GM19438 (cell line): ENCODE measurements around the gene RNF151.
"Not testable (repeated sequence)": the region's sequence is repeated elsewhere in the genome, so short reads cannot be mapped to it uniquely, and the experiment has no call there.

ENCODE experiments used
- ATAC-seq: cut with Tn5 transposase; IDR thresholded peaks from one replicate; pipeline ENCODE4 v1.9.1; 2021; ENCODE audit warnings: low read depth; ENCODE audit not compliant: unreplicated experiment

Gene RNF151

DNA sequence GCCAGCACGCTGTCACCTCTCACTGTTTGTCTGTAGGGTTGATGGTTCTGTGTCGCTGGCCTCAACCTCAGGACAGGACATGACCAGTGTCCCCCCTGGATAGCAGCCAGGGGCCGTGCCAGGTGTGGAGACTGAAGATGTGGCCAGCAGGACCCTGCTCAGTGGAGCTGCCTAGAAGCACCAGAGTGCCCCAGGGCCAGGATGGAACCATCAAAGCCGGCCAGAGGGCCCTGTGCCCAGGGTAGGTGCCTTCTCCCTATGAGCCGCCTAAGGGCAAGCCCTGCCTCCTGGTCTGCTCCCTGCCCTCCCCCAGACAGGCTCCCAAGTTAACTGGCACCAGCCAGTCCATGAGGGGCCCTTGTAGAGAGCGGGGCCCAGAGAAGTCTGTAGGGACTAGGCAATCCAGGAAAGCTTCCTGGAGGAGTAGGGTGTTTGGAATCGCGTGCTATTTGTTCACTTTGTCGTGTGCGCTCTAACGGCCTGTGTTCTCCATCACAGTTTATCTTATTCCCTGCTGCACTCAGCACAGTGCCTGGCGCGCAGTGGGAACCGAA lies 7.9 kb upstream of the RNF151 start:
- no peak for ATAC-seq

DNA sequence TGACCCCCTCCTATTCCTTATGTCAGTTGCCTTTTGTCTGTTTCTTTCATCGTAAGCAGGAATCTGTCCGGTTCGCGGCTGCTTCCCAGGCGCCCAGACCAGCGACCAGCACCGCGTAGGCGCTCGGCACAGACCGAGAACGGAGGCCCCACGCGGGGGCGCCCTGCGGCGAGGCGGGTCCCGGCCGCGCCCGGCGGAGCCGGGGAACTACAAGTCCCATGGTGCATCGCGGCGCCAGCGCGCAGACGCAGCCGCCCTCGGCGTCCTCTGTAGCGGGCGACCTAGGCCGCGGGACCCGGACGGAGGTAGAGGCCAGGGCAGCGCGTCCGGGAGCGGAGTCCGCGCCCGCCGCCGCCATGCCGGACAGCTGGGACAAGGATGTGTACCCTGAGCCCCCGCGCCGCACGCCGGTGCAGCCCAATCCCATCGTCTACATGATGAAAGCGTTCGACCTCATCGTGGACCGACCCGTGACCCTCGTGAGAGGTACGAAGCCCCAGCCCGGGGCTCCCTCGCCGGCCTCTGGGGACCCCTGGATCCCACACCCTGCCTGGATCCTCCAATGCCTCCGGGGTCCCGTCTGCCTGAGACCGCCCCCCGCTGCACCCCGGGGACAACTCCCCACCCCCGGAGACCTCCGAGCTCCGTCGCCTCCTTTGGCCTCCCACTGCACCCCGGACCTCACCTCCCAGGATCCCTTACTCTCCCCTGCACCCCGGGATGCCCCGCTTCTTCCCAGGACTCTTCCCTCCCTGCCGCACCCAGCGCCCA lies 7.2 kb upstream of the RNF151 start, which contains the start of gene NDUFB10:
Gene NDUFB10, plus strand, starts transcription at position 270 of the 771 bp plus-strand sequence. Its CDS starts 87 bp downstream, at position 357.
- ATAC-seq = peak; percentile 66

DNA sequence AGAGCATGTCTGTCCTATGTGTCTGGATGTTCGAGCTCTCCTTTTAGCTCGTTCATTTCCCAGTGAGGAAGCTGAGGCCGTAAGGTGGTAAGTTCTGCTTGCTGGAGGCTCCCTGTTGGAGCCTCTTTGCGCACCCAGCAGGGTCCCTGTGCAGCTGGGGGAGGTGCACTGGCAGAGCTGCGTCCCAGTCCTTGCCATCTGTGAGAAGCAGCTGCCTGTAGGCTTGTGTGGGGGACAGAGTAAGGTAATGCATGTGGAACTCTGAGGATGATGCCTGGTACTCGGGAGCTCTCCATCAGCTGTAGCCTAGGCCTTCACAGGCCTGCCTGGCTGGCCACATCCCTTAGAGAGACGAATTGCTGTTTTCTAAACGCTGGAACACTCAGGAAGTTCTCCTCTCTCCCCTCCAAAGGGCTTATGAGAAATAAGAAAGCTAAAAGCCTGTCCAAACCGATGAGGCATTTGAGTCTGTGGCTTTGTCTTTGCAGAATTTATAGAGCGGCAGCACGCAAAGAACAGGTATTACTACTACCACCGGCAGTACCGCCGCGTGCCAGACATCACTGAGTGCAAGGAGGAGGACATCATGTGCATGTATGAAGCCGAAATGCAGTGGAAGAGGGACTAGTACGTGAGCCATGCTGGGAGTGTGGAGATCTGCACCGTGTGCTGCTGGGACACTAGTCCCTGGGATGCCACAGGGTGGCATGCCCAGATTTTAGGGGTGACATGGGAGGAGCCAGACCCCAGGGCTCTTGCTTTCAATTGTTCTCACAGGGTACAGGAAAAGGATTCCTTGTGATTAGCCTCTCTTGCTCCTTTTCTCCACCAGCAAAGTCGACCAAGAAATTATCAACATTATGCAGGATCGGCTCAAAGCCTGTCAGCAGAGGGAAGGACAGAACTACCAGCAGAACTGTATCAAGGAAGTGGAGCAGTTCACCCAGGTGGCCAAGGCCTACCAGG lies 5.7 kb upstream of the RNF151 start:
- ATAC-seq = no peak

DNA sequence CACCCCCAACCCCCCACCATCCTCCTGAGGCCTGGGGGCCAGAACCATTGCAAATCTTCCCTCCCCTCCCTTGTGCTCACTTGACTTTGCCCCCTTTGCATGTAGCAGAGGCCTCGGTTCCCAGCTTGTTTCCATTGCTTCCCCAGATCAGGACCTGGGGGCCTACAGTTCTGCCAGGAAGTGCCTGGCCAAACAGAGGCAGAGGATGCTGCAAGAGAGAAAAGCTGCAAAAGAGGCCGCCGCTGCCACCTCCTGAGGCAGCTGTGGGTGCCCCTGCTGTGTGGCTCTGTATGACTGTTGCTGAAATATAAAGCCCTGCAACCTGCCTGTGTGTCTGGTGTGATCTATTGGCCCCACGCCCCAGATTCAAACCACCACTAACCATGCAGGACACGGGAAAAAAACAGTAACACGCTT lies 5.0 kb upstream of the RNF151 start:
- ATAC-seq = no peak

DNA sequence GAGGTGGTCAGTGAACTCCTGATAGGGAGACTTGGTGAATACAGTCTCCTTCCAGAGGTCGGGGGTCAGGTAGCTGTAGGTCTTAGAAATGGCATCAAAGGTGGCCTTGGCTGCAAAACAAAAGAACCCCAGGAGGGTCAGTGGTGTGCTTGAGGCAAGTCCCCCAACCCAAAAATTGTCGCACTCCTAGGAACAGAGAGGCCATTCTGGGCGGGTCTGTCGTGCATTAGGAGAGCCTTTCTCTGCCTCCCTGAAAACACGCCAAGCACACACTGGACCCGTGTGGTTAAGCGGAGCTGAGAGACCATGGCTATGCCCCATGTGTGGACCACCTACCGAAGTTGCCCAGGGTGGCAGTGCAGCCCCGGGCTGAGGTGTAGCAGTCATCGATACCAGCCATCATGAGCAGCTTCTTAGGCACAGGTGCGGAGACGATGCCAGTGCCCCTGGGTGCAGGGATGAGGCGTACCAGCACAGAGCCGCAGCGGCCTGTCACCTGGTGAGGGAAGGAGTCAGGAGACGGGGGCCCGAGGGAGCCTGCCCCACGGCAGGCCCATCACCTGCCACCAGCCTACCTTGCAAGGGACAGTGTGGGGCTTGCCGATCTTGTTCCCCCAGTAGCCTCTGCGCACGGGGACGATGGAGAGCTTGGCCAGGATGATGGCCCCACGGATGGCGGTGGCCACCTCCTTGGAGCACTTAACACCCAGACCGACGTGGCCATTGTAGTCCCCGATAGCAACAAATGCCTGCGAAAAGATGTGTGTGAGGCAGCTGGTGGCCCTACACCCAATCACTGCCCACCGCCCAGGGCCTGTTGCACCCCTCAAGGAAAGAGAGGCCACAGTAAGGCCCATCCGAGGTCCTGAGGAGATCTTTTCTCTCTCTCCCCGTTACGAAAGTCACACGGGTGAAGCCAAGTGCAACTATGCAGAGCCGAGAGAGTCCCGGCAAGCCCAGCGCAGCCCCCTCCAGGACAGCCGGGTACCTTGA lies 4.2 kb upstream of the RNF151 start:
- not testable (repeated sequence) for ATAC-seq

DNA sequence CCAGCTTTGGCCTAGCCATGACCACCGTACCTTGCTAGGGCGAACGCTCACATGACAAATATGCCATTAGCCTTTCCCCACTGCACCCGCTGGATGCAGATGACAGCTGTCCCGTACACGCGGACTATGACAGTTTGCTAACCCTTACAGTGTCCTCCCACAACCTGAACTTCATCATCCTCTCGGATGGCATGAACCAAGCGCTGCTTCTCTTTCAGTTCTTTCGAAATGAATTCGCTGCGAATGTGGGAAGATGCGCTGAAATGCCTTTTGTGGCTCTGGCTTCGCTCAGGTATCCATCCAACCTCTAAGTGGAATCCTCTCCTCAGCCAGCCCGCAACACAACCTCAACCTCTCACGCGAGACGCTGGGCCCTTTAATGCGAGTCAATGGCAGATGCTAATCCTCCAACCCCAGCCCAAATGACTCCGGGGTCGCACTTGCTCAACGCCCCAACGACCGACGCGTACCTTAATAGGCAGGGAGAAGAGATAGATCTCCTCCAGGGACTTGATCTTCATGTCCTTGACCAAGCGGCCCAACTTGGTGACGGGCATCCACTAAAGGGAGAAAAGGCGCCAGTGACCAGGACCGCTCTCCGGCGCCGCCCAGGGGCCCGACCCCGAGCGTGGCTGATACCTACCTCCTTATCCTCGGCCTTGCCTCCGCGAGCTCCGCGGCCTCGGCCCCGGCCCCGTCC lies 2.7 kb upstream of the RNF151 start:
- no peak for ATAC-seq

DNA sequence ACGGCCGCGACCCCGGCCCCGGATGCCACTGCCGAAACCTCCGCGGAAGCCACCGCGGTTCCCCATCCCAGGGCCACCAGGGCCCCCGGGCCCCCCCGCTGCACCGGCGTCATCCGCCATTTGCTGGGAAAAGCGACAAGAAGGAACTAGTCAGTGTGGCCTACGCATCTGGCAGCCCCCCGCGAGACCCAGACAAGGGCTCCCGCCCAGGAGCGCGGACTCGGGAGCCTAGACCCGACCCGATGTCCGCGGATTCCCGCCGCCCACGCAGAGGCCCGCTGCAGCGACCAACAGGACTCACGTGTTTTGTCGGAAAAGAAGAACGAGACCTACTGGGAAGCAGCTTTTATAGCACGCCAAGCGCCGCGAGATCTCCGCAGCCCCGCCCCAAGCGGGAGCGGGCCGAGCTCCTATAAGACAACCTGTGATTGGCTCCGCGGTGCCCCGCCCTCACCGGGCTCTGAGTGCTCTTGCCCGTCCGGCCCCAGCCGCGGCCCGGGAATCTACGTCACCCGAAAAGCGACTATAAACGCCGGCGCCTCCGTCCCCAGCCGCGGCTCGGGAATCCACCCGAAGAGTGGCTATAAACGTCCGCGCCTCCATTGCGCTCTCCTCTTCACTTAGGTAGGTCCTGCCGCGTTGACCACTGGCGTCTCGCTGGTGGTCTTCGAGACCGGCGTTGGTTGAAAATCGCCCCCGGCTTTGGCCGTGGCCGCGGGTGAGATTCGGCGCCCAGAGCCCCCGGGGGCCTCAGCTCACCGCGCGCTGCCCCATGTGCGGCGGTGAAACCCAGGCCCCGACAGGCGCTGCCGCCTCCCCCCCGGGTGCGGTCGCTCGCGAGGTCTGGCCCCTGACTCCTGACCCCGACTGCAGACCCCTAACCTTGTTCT lies 1.9 kb upstream of the RNF151 start, which contains the start of gene RPS2:
Gene RPS2, minus strand, starts transcription at position 321 of the 890 bp plus-strand sequence. Its CDS starts 201 bp downstream, at position 120.
- ATAC-seq = peak; percentile 66

DNA sequence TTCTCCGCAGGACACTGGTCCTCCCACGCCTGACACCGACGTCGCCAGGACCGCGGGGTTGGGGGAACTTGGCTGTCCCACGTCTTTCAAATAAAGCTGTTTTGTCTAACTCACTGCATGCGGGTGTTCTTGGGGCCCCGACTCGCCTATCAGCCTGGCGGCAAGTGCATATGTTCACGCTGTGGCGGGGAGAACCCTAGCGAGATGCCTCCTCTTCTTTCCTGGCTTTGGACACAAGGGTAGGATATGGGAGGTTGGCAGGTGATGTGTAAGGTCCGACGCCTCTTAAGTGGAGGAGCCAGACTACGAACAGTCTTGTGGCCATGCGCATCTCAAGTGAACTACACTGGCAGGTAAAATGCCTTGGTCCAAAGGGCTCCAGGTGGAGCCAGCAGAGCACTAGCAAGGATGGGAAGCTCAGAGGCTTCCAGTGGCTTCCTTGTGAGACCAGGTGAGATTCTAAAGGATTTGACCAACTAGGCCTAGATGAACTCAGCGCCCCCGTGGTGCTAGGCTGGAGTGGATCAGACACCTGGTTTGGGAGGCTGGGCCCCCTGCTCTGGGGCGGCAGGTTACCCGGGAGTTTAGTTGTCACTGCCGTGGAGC lies 1.2 kb upstream of the RNF151 start:
- no peak for ATAC-seq

DNA sequence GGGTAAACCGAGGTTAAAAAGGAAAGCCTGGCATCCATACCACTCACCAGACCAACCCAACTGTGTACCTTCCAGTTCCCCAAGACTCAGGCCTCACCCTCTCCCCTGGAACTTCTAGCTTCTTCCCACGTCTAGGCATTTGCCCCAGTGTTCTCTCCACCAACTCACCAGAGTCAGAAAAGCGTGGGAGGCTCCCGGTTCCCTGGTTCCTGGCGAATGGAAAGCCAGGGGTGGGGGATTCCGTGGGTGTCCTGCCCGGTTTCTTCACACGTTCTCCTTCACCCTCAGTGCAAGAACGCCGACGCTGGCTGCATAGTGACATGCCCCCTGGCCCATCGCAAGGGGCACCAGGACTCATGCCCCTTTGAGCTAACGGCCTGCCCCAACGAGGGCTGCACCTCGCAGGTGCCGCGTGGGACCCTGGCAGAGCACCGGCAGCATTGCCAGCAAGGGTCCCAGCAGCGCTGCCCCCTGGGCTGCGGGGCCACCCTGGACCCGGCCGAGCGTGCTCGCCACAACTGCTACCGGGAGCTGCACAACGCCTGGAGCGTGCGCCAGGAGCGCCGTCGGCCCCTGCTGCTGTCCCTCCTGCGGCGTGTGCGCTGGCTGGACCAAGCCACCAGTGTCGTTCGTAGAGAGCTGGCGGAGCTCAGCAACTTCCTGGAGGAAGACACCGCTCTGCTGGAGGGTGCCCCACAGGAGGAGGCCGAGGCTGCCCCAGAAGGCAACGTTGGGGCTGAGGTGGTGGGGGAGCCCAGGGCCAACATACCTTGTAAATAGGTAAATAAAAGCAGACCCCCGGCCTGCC lies 1.7 kb downstream of the RNF151 start:
- ATAC-seq = no peak

DNA sequence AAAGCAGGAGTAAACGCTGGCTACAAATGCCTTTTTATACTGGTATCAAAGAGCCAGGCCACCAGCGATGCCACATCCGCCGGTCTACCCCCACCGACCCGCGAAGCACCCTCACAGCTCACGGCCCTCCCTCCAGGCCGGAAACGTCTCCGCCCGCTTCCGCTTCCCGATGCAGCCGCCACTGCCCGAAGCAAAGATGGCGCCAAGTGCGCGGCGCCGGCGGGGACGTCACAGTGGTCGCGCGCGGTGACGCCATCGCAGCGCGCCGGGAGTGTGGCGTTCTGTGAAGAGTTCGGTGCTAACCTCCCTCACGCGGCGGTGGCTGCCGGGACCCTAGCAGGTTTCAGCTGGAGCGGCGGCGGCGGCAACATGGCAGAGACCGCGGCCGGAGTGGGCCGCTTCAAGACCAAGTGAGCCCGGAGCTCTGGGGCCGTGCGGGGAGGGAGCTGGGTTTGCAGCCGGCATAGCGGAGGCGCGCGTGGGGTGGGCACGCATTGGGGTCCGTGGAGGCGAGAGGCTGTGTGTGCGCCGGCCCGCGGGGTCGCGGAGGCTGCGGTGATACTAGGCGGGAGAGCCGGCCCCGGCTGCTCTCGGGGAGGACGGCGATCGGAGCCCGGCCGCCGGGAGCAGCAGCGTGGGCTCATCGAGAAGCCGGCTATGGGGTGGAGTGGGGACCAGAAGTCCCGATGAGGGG lies 5.3 kb downstream of the RNF151 start, which contains the start of gene TBL3:
Gene TBL3, plus strand, starts transcription at position 258 of the 694 bp plus-strand sequence. Its CDS starts 112 bp downstream, at position 370.
- ATAC-seq = peak; percentile 61

DNA sequence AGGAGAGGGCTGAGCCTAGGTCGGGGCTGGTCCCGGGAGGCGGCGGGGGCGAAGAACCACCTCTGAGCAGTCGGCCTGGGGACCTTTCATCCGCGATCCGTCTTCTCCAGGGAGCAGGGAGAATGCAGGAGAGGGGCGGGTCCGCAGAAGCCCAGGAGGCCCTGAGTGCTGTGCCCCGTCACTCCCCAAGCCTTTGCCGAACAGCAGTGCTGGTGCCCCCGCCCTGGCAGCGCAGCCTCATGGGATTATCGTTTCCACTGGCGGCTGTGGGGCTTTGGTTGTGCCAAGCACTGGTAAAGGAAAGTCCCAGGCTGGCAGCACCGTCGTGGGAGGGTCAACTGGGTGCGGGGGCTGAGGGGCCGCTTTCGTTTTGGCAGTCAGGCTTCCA lies 5.8 kb downstream of the RNF151 start:
- ATAC-seq = no peak

DNA sequence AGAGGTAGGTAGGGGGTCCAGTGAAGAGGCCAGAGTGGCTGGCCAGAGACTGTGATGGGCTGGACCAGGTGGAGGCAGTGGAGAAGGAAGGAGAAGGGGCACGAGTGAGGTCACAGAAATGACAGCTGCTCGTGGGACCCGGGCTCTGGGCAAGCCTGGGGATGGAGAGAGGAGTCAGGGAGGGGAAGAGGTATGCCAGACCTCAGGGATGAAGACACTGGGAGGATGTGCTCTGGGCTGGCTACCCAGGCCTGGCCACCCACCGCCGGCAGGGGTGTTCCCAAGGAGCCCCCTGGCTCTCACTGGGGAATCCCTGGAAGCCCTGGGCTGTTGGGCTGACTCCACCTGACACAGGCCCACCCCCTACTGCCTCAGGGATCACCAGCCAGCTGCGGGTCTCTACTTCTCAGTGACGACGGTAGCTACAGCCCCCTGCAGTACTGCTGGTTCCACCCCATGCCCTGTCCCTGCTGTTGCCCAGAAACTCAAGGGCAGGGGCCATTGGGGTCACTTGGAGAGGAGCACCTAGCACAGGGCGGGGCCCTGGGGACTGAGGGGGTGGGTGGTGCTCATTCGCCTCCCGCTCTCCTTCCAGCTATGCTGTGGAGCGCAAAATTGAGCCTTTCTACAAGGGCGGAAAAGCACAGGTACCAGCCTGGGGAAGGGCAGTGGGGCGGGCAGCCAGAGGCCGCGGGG lies 7.0 kb downstream of the RNF151 start:
- ATAC-seq = no peak

DNA sequence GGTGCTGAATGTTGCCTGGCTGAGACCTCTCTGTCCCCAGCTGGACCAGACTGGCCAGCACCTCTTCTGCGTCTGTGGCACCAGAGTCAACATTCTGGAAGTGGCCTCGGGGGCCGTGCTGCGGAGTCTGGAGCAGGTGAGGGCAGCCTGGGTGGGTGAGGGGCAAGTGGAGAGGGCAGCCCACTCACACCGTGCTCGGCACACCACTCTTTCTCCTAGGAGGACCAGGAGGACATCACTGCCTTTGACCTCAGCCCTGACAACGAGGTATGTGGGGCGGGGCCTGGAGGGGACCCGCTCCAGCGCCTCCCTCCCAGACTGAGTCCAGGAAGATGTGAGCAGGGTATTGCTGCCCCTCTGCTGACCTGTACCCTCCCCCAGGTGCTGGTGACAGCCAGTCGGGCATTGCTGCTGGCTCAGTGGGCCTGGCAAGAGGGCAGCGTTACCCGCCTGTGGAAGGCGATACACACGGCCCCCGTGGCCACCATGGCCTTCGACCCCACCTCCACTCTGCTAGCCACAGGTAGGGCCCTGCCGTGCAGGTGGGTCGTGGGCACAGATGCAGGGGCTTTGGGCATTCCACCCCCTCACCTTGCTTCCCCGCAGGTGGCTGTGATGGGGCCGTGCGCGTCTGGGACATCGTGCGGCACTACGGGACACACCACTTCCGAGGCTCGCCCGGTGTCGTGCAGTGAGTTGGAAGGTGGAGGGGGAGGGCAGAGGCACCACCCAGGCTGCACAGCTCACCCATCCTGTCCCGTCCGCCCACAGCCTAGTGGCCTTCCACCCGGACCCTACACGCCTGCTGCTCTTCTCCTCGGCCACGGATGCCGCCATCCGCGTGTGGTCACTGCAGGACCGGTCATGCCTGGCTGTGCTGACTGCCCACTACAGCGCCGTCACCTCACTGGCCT lies 7.8 kb downstream of the RNF151 start:
- no peak for ATAC-seq

DNA sequence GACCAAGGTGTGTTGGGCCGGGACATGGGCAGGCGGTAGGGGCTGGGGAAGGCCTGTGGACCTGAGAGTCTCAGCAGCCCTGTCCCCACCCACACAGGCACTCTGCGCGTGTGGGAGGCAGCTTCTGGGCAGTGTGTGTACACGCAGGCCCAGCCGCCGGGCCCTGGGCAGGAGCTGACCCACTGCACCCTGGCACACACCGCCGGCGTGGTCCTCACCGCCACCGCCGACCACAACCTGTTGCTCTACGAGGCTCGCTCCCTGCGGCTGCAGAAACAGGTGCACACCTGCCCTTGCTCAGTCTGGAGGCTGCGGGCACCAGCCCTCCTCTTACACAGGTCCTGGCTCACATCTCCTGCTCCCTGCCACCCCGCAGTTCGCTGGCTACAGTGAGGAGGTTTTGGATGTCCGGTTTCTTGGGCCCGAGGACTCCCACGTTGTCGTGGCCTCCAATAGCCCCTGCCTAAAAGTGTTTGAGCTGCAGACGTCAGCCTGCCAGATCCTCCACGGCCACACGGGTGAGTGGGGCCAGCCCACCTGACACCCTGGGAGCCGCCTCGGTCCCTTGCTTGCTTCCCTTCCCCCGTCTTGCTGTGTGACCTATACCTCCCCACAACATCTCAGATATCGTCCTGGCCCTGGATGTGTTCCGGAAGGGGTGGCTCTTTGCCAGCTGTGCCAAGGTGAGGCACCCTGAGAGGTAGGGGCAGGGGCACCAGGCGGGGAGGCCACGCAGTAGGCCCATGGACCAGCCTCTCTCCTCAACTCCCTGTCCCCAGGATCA lies 9.0 kb downstream of the RNF151 start:
- no peak for ATAC-seq
